HG02852 (cell line): ENCODE data around the gene CD8B.

Experiments used
- ATAC-seq: cut with Tn5 transposase; IDR thresholded peaks from one replicate; pipeline ENCODE4 v1.9.1; 2021; ENCODE audit warnings: mild to moderate bottlenecking, moderate library complexity; ENCODE audit not compliant: unreplicated experiment

Gene CD8B

GRCh38 chr2:86806059-86806857 lies 55.4 kb downstream of the CD8B start:
- ATAC-seq, result no peak

GRCh38 chr2:86800856-86801567 lies 60.7 kb downstream of the CD8B start:
- ATAC-seq, result no peak

GRCh38 chr2:86794861-86795260 lies 66.8 kb downstream of the CD8B start:
- ATAC-seq, result no peak

- ATAC-seq, result no peak
Observed at GRCh38 chr2:86793752-86794151, 67.9 kb downstream of the CD8B start.

GRCh38 chr2:86791573-86791972 lies 70.1 kb downstream of the CD8B start:
- no peak for ATAC-seq

DNA sequence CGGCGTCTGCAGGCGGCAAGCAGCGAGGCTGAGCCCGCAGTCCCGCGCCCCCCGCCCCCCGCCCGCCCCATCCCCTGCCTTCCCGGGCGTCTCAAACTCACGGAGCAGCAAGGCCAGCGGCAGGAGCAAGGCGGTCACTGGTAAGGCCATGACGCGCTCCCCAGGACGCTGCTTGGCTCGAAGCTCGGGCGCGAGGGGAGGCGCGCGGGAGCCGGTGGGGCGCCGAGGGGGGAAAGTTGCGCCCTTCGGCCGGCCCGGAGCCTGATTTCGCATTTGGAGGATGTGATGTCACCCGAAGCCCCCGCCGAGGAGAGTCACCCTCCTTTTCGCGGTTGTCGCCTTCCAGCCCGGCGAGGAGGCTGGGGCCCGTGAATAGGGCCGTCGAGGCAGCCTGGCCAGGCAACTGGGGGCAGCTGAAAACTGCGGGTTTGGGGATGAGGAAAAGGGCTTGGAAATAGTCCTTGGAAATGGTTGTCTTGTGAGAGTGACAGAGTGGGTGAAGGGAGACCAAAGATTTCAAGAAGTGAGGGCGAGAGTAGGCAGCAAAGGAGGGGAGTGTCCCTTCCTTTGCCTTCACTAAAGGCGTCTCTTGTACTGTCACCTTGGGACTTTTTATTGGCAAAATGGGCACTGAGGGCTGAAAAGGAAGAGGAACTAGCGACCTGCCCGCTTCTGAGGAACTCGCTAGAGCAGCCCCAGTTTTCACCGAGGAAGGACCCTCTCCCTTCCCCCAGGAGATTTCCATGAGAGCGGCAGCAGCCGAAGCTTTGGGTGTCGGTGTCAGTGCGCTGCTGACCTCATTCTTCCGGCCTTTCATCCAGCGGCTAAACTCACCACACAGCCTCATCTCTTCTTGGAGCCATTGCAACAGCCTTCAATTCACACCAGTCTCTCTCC lies 70.8 kb downstream of the CD8B start, which contains the start of gene CD8A:
CD8A (minus strand) TSS at position 238 of the 897 bp plus-strand sequence; CDS start at position 150, 88 bp downstream.
- no peak for ATAC-seq

DNA sequence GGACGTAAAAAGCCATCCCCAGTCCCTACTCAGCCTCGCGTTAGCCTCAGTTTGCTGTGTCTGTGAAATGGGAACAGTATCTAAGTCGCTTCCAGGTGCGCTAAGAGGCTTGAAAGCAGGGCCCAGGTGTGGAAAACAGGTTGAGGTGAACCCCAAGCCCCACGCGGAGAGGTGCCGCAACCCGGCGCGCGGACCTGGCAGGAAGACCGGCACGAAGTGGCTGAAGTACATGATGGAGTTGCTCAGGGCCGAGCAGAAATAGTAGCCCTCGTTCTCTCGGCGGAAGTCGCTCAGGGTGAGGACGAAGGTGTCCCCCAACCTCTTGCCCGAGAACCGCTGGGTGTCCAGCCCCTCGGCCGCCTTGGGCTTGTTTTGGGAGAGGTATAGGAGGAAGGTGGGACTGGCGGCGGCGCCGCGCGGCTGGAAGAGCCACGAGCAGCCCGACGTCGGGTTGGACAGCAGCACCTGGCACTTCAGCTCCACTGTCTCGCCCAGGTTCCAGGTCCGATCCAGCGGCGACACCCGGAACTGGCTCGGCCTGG lies 71.5 kb downstream of the CD8B start:
- ATAC-seq, result no peak

DNA sequence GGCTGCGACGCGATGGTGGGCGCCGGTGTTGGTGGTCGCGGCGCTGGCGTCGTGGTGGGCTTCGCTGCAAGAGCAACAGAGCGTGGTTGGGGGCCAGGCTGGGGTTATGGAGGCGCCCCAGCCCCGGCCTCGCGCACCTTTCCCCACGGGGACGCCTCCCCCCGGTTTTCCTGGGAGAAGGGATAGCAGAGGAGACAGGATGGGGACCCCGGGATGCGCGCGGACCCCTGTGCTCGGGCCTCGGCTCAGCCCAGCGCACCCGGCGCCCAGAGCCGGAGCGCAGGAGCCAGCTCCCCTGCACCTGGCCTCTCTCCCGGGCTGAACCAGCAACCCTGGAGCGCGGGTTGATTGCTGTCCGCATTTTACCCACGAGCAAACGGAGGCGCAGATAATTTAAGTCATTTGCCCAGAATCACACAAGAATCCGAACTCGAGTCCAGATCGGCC lies 72.0 kb downstream of the CD8B start:
- ATAC-seq, result no peak

GRCh38 chr2:86788881-86789686 lies 72.6 kb downstream of the CD8B start:
- no peak for ATAC-seq

GRCh38 chr2:86788165-86788564 lies 73.5 kb downstream of the CD8B start:
- no peak for ATAC-seq

DNA sequence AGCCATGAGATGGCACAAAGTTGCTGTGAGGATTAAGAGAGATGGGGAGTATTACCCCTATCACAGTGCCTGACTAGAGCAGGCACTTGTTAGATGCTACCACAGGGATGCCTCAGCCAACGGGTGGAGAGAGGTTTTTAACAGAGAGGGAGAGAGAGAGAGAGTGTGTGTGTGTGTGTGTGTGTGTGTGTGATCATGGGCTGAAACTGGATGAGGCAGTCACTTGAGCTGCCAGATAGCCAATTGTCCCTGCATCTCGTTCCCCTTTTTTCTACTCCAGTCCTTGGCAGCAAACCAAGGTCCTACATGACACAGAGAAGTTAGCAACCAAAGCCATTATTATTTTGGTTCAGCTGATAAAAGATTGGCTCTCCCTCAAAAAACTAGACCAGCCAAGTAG lies 74.0 kb downstream of the CD8B start:
- no peak for ATAC-seq

DNA sequence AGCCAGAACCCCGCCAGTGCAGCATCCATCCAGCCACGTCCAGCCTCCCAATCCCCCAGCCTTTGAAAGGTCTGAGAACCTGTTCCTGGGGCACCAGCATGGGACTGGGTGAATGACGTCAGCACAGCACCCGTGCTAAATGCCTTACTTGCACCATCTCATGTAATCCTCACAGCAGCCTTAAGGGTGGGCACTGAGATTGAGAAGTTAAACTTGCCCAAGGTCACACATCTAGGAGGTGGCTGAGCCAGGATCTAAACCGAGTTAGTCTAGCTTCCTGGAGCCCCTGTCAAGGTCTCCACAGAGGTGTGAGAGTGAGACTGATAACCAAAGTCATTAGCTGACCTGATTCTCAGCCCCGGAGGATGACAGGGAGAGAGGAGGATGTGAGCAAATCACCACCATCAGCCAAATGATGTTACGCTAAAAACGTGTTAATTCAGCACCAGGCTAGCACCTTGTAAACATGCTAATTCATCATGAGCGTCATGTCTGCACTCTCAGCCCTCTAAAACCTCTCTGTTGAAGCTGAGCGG lies 75.6 kb downstream of the CD8B start:
- no peak for ATAC-seq

- ATAC-seq, result no peak
Observed at GRCh38 chr2:86785456-86785855, 76.2 kb downstream of the CD8B start.

- ATAC-seq, result peak; percentile 95
Observed at GRCh38 chr2:86783615-86784339, 77.9 kb downstream of the CD8B start.

DNA sequence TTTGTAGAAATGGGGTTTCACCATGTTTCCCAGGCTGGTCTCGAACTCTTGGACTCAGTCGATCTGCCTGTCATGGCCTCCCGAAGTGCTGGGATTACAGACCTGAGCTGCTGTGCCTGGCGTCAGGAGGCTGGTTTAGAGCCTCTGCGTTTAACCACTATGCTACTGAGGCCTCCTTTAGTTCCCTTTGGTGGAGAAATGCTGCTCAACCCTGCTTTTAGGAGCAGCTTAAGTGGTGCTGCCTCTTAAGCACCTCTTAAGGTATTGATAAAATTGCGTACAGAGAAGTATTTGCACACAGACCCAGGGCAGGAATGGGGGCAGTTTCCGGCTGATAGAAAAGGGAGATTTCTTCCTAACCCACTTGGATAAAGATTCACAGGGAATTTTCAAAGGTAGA lies 78.9 kb downstream of the CD8B start:
- ATAC-seq, result no peak

DNA sequence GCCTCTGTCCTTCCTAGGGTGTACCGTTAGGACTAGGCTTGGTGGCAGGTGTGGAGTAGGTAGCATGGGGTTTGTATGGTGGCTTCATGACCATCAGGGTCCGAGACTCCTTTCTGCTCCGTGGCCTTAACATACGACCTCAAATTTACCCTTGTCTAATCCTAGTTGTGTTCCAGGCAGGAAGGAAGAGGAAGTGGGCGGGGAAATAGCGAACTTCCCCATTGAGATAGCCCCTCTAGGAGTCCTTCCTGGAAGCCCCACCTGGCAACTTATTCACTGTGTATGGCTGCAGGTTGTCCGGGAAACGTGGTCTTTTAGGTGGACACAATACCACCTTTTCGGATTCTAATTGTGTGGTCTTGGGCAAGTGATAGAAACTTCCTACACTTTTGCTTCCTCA lies 80.3 kb downstream of the CD8B start:
- ATAC-seq, result no peak

- ATAC-seq, result no peak
Observed at GRCh38 chr2:86779971-86780370, 81.7 kb downstream of the CD8B start.

DNA sequence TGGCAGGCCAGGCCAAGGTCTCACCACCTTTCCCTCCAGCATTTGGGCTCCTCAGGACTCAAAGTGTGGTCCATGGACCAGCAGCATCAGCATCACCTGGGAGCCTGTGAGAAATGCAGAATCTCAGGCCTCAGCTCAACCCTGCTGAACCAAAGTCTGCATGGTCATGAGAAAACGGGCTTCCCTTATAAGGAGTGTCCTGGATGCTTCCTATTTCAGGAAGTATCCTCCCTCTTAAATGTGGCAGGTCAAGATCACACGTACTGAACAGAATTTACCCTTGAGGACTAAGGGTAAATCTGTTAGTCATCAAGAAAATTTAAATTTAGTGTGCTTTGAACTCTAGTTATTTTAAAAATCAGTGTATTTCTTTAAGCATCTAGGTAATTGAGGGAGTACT lies 82.7 kb downstream of the CD8B start:
- no peak for ATAC-seq

DNA sequence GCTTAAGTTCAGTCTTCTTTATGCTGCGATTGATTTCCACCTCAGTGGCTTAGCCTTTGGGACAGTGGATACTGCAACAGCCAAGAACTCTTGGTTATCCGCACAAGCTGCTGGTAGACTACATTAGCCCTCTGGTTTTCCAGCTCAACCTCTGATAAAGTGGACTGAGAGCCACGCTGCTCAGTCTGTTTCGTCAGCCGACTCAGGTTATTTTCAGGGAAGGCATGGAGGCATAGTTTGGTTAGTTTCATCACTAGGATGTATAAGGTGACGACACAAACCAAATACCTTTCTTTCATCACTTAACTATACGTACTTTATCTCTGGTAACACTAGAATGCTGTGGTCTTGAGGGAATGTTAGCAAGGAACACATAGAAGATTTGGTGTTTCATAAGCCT lies 85.2 kb downstream of the CD8B start:
- ATAC-seq, result no peak
